Peyer's patch (tissue), 4 donors: Measurements from ENCODE around the gene SKI.

Experiments
- POLR2A ChIP-seq, 2 donors: fragments of 450-650 bp; IDR thresholded peaks; one replicate each; pipeline ENCODE4 v1.5.1; 2017; ENCODE audit warnings: antibody characterized with exemption in 2 of 2, mild to moderate bottlenecking in 2 of 2, moderate library complexity in 2 of 2
- TF ChIP-seq, protein P1 (sequence below), 6 experiments: fragments of 450-650 bp in 4 of 6; fragments of 200-600 bp in 2 of 6; sonication (generic) in 1 of 6; IDR thresholded peaks; one replicate each; pipeline ENCODE4 v1.5.1; 2017 to 2019; ENCODE audit warnings: antibody characterized with exemption in 6 of 6, mild to moderate bottlenecking in 3 of 6, moderate library complexity in 1 of 6

DNA sequence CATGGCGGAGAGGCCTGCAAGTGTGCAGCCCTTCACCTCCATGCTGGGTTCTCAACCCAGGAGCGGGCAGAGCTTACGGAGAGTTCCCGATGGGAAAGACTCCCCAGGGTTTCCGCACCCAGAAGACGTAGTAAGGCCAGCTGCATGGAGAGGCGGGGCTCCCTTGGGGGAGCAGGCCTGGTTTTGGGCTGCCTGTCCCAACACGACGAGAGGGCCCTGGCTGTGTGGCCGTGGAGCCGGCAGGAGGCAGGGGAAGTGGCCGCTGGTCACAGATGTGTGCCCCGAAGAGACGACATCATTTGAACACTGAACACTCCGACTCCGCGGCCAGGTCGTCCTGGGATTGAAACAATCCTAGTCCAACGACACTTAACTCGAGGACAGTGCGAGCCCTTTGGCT, 106.2 kb downstream of the SKI start:
- TF ChIP-seq, protein P1, sequence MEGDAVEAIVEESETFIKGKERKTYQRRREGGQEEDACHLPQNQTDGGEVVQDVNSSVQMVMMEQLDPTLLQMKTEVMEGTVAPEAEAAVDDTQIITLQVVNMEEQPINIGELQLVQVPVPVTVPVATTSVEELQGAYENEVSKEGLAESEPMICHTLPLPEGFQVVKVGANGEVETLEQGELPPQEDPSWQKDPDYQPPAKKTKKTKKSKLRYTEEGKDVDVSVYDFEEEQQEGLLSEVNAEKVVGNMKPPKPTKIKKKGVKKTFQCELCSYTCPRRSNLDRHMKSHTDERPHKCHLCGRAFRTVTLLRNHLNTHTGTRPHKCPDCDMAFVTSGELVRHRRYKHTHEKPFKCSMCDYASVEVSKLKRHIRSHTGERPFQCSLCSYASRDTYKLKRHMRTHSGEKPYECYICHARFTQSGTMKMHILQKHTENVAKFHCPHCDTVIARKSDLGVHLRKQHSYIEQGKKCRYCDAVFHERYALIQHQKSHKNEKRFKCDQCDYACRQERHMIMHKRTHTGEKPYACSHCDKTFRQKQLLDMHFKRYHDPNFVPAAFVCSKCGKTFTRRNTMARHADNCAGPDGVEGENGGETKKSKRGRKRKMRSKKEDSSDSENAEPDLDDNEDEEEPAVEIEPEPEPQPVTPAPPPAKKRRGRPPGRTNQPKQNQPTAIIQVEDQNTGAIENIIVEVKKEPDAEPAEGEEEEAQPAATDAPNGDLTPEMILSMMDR (IDR thresholded peaks at IDR 0.05) = no peak
- TF ChIP-seq POLR2A (IDR thresholded peaks at IDR 0.05) = no peak
